GM06990 (cell line): ENCODE results near the gene HTR6.

Experiments used
- DNase-seq: peaks from one replicate; pipeline ENCODE4 v3.0.0-alpha.2; 2011; ENCODE audit not compliant: insufficient read length; ENCODE audit errors: extremely low read depth
- H3K27me3 ChIP-seq: replicated peaks from 2 replicates; pipeline ENCODE4 v1.6.0; 2011; ENCODE audit warnings: low read length; ENCODE audit not compliant: control insufficient read depth, insufficient read depth
- H3K36me3 ChIP-seq: 2 replicates; pipeline ENCODE4 v1.5.1; 2011; ENCODE audit warnings: low read length; ENCODE audit not compliant: control insufficient read depth, insufficient read depth
- H3K4me3 ChIP-seq: replicated peaks from 2 replicates; pipeline ENCODE4 v1.5.1; 2011; ENCODE audit warnings: low read depth, mild to moderate bottlenecking, control low read depth, low read length
- CTCF ChIP-seq: IDR thresholded peaks from 2 replicates; pipeline ENCODE4 v1.5.1; 2011; ENCODE audit warnings: low read length, control low read depth, mild to moderate bottlenecking, inconsistent platforms; ENCODE audit not compliant: insufficient read depth, poor library complexity, severe bottlenecking

The HTR6 gene

GRCh38 chr1:19650416-19651140 lies 14.1 kb upstream of the HTR6 start:
- DNase-seq = no peak

GRCh38 chr1:19651141-19651737 lies 13.4 kb upstream of the HTR6 start:
- no peaks in the 10 kb centered on the region for H3K27me3 ChIP-seq
- peak; percentile 70 for TF ChIP-seq CTCF
- H3K36me3 ChIP-seq = no peaks in the 10 kb centered on the region
- H3K4me3 ChIP-seq = no peak overlapping the region
- no peak for DNase-seq

More at GRCh38 chr1:19650416-19651140, 14.1 kb upstream of the HTR6 start:
- no peak overlapping the region for H3K4me3 ChIP-seq
- H3K27me3 ChIP-seq = no peaks in the 10 kb centered on the region; the same call in 1 of the 2 replicates
- no peaks in the 10 kb centered on the region for H3K36me3 ChIP-seq
- TF ChIP-seq CTCF = no peak

GRCh38 chr1:19654386-19654785 lies 10.3 kb upstream of the HTR6 start:
- Histone ChIP-seq H3K4me3 (no peak overlapping the region), H3K36me3 (no peaks in the 10 kb centered on the region), H3K27me3 (no peaks in the 10 kb centered on the region)
- no peak for DNase-seq
- TF ChIP-seq CTCF = no peak

GRCh38 chr1:19654886-19655717 lies 9.6 kb upstream of the HTR6 start:
- no peak for DNase-seq
- Histone ChIP-seq H3K27me3 (no peaks in the 10 kb centered on the region), H3K36me3 (no peaks in the 10 kb centered on the region), H3K4me3 (no peak overlapping the region)
- no peak for TF ChIP-seq CTCF

- no peak for TF ChIP-seq CTCF
- DNase-seq = no peak
- no peak overlapping the region for H3K4me3 ChIP-seq
- H3K27me3 ChIP-seq = no peaks in the 10 kb centered on the region
- H3K36me3 ChIP-seq = no peaks in the 10 kb centered on the region
Measured at GRCh38 chr1:19655718-19656080, 9.0 kb upstream of the HTR6 start.
